ENCODE measurements around the gene IGF2BP3.

The IGF2BP3 gene

DNA sequence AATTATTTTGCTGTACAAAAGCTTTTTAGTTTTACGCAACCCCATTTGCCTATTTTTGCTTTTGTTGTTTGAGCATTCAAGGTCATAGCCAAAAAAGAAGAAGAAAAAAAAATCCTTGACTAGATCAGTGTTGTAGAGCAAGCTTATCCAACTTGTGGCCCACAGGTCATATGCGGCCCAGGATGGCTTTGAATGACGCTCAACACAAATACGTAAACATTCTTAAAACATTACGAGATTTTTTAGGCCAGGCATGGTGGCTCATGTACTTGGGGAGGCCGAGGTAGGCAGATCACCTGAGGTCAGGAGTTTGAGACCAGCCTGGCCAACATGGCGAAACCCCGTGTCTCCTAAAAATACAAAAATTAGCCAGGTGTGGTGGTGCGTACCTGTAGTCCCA lies 179.3 kb downstream of the IGF2BP3 start:
- in situ Hi-C loops (cut with HindIII; ENCODE audit: low pct_ligation_motif_present, low pct_unique_long_range_greater_than_20kb, low sequenced_read_pairs) = no loop called here
- no peak for DNase-seq

DNA sequence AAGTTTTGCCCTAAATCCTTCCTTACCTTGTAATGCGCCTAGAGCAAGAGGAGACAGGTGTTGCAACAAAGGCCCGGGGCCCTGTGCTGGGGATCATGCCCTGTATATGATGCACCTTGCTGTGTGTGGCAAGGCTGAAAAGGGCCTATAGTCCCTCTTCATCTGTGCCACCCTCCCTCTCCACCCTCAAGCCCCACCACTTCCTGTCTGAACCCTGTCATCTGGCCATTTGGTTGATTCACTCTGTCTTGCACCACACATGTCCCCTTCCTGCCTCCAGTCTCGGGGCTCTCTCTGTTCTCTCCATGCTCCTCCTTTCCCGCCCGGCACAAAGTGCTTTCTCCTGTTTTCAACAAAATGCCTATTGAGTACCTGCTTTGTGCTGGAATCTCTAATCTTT lies 182.7 kb downstream of the IGF2BP3 start:
- in situ Hi-C loops (cut with HindIII; ENCODE audit: low pct_ligation_motif_present, low pct_unique_long_range_greater_than_20kb, low sequenced_read_pairs) = no loop called here
- no peak for DNase-seq

DNA sequence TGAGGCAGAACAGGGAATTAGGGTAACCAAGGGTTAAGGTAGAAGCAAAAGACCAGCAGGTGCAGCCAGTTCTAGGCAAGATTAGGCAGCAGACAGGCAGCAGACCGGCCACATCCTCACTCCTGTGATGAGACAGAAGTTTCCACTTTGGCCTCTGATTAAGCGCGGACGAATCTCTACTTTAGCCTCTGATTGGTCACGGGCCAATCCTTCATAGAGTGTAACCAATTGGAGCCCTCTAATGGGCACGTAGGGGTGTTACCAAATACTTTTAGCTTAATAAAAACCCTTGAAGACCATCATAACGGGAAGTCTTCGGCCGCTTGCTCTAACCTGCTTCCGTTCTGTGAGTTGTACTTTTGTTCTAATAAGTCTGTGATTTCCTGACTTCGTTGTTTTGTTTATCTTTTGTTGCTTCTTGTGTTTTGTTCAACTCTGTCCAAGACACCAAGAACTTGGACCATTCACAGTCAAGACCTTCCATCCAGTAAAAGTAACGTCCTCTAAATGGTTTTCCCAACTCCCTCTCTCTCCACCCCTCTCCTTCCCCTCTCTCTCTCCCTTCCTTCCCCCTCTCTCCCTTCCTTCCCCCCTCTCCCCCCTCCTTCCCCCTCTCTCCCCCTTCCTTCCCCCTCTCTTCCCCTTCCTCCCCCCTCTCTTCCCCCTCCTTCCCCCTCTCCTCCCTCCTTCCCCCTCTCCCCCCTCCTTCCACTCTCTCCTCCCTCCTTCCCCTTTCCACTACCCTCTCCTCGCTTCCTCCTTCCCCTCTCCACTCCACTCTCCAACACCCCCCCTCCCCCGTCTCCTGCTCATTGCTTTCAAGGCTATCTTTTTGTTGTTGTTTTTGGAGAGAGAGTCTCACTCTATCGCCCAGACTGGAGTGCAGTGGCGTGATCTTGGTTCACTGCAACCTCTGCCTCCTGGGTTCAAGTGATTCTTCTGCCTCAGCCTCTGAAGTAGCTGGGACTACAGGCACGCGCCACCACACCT lies 184.3 kb downstream of the IGF2BP3 start:
- in situ Hi-C loops (cut with HindIII; ENCODE audit: low pct_ligation_motif_present, low pct_unique_long_range_greater_than_20kb, low sequenced_read_pairs) = no loop called here
- DNase-seq = no peak

DNA sequence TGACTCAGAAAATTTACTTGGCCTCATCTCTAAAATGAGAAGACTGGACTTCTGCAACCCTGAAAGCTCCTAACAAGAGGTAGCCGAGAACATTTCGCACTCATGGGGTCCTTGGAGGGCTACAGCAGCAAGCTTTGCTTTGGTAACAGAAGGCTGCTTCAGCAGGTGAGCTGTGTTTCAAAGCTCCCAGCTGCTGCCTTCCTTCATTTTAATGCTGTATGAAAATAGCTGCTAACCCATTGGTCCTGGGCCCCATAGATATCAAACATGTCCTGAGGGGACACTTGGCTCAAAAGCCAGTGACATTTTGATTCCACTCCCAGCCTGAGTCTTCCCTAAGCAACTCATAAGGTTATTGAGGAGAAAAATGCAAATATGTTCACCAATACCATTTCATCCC lies 185.4 kb downstream of the IGF2BP3 start:
- in situ Hi-C loops (cut with HindIII; ENCODE audit: low pct_ligation_motif_present, low pct_unique_long_range_greater_than_20kb, low sequenced_read_pairs) = no loop called here
- DNase-seq = no peak

DNA sequence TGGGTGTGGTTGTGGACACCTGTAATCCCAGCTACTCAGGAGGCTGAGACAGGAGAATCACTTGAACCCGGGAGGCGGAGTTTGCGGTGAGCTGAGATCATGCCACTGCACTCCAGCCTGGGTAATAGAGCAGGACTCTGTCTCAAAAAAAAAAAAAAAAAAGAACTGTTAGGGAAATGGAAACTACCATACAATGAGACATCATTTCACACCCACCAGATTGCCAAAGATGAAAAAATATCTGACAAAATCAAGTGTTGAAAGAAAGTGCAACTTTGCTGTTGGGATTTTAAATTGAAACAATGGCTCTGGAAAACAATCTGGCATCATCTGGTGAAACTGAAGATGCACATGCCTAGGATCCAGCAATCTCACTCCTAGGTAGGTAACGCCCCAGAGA lies 187.2 kb downstream of the IGF2BP3 start:
- DNase-seq = no peak
- in situ Hi-C loops (cut with HindIII; ENCODE audit: low pct_ligation_motif_present, low pct_unique_long_range_greater_than_20kb, low sequenced_read_pairs) = no loop called here

DNA sequence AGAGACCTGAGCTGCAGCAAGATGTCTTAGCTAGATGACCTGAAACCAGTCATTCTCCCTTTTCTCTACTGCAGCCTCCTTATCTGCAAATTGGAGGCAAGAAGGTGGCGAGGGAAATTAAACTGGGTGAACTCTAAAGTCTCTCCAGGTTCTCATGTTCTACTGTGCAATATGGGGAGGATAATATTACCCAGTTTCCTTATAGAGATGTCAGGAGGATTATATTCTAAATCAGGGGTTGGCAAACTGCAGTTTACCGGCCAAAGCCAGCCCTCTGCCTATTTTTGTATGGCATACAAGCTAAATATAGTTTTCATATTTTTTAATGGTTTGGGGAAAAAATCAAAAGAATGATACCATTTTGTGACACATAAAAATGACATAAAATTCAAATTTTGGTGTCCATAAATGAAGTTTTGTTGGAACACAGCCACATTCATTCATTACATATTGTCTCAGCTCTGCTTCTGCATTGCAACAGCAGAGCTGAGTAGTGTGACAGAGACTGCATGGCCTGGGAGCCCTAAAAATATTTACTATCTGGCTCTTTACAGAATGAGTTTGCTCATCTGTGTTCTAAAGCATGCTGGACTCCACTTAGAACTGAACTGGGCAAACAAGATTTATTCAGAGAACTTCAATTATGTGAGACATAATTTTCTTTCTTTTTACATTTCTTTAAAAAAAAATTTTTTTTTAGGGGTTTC lies 190.3 kb downstream of the IGF2BP3 start:
- in situ Hi-C loops (cut with HindIII; ENCODE audit: low pct_ligation_motif_present, low pct_unique_long_range_greater_than_20kb, low sequenced_read_pairs) = no loop called here

DNA sequence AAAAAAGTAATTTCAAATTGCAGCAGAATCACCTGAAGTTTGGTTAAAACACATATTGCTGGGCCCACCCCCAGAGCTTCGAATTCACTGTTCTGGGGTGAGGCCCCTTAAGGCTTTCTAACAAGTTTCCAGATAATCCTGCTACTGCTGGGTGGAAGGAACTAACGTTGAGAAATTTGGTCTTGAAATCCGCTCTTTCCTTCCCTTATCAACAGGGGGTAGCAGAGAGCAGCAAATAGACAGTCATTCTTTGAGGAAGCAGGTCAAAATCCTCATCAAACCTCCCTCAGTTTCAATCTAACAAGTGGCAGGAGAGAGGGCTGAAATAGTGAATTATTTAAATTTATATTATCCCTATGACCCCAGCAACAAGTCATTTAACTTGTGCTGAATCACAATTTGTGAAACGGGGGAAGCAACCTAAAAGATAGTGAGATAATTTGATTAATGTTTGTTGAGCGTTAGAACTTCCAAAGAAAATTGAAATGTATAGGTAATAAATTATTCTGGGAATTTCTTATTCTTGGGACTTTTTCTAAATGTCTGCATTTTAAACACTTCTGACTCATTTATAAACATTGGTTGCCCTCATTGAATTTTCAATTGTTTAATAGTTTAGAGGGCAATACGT lies 192.8 kb downstream of the IGF2BP3 start:
- in situ Hi-C loops (cut with HindIII; ENCODE audit: low pct_ligation_motif_present, low pct_unique_long_range_greater_than_20kb, low sequenced_read_pairs) = no loop called here
- DNase-seq = peak; percentile 84

More for the DNA sequence above, 190.3 kb downstream of the IGF2BP3 start:
- DNase-seq = no peak

DNA sequence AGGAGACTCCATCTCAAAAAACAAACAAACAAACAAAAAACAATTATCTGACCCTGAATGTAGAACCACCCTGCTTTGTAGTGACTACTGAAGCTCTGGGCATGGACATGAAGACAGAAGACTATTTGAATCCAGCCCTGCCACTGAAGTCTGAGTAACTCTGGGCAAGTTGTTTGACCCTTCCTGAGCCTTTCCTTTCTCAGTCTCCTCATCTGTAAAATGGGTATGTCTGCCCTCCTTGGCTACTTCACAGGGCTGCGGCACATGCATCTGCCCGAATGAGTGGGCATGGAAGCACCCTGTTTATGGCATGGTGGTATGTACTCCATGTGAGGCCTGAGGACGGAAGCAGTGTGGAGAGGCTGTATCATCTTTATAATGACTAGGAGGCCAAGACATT lies 193.3 kb downstream of the IGF2BP3 start:
- in situ Hi-C loops (cut with HindIII; ENCODE audit: low pct_ligation_motif_present, low pct_unique_long_range_greater_than_20kb, low sequenced_read_pairs) = no loop called here
- DNase-seq = no peak

DNA sequence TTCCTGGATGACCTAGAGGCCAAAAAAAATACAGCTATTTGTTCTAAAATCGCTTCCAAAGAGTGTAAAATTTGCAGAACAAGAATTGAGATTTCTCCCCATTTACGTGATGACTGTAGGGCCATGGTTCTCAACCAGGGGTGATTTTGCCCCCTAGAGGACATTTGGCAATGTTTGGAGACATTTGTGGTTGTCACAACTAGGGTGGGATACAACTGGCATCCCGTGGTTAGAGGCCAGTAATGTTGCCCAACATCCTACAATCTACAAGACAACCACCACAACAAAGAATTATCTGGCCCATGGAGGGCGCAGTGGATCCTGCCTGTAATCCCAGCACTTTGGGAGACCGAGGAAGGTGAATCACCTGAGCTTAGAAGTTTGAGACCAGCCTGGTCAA lies 193.9 kb downstream of the IGF2BP3 start:
- DNase-seq = no peak
- in situ Hi-C loops (cut with HindIII; ENCODE audit: low pct_ligation_motif_present, low pct_unique_long_range_greater_than_20kb, low sequenced_read_pairs) = no loop called here

DNA sequence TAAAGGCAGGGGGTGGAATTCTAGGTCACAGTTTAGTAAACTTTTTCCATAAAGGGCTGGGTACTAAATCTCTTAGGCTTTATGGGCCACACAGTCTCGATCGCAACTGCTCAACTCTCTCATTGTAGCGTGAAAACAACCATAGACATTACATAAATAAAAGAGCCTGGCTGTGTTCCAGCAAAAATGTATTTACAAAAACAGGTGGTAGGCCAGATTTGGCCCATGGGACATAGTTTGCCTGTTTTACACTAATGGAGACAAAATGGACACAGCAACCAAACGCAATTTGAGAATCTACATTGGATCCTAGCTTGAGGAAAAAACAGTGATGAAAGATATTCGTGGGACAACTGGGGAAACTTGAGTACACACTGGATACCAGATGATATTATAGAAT lies 194.4 kb downstream of the IGF2BP3 start:
- in situ Hi-C loops (cut with HindIII; ENCODE audit: low pct_ligation_motif_present, low pct_unique_long_range_greater_than_20kb, low sequenced_read_pairs) = no loop called here
- DNase-seq = no peak

DNA sequence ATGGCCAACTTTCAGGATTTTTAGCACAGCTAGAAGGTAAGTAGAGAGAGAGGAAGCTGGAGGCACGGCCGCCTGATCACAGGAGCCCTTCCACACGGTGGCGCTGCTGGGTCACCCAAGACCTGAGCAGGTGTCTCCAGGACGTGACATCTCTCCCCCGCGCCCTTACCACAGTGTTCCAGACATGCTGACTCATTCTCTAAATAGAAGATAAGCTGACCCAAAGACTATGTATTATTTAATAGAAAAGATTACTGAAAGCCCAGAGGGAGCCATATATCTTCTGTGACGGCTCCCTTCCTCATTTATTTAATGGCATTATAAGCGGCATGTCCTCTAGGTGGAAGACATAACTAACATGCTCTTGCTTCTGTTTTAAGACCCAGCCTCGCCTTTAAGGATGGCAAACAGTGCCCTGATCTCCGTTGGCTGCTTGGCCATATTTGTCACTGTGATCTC lies 197.1 kb downstream of the IGF2BP3 start:
- in situ Hi-C loops (cut with HindIII; ENCODE audit: low pct_ligation_motif_present, low pct_unique_long_range_greater_than_20kb, low sequenced_read_pairs) = loop anchor here (25.0 kb wide), 1 partner anchor 439 kb away; the partner anchor contains the start of gene STK31
- peak; percentile 96 for DNase-seq

DNA sequence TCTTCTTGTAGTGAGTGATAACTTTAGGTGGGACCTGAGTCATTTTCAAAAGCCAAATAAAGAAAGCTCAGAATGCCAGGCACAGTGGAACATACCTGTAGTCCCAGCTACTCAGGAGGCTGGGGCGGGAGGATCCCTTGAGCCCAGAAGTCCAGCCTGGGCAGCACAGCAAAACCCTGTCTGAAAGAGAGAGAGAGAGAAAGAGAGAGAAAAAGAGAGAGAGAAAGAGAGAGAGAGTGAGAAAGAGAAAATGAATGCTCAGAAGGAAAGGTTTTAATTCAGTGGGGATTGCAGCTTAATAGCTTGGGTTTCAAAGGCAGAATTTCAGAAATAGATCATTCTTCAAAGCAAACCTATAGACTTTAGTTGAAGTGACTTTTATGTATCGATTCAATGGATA lies 198.0 kb downstream of the IGF2BP3 start:
- in situ Hi-C loops (cut with HindIII; ENCODE audit: low pct_ligation_motif_present, low pct_unique_long_range_greater_than_20kb, low sequenced_read_pairs) = loop anchor here (25.0 kb wide), 1 partner anchor 440 kb away; the partner anchor contains the start of gene STK31
- no peak for DNase-seq

DNA sequence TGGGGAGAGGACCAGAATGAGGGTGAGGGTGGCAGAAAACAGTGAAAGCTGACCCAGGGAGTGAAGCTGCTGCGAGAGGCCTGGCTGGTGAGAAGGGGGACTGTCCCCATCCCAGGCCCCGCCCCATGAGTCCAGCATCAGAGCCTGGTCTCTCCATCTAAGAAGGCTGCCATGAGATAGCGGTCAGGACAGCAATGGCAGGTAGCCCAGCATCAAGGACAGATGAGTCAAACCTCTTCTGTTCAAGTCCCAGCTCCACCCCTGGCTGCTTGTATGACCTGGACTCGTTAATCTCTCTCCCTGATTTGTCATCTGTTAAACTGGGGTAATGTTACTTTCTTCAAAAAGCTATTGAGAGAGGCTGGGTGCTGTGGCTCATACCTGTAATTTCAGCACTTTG lies 201.5 kb downstream of the IGF2BP3 start:
- in situ Hi-C loops (cut with HindIII; ENCODE audit: low pct_ligation_motif_present, low pct_unique_long_range_greater_than_20kb, low sequenced_read_pairs) = loop anchor here (25.0 kb wide), 1 partner anchor 444 kb away; the partner anchor contains the start of gene STK31
- no peak for DNase-seq

DNA sequence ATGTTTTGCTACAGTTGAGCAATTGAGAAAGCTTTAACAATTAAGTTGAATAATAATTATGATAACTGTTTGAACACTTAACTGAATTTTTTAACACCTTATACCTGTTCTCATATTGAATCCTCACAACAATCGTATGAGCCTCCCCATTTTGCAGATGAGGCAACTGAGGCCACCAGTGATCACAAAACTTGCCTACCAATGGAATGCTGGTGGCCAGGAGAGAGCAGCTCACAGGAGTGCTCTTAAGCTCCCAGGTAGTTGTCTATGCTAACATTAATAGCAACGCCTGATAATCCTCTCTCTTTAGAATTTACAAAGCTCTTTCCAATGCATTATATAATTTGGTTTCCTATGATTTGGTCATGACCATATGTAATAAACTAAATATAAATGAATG lies 202.1 kb downstream of the IGF2BP3 start:
- in situ Hi-C loops (cut with HindIII; ENCODE audit: low pct_ligation_motif_present, low pct_unique_long_range_greater_than_20kb, low sequenced_read_pairs) = loop anchor here (25.0 kb wide), 1 partner anchor 444 kb away; the partner anchor contains the start of gene STK31
- DNase-seq = no peak

DNA sequence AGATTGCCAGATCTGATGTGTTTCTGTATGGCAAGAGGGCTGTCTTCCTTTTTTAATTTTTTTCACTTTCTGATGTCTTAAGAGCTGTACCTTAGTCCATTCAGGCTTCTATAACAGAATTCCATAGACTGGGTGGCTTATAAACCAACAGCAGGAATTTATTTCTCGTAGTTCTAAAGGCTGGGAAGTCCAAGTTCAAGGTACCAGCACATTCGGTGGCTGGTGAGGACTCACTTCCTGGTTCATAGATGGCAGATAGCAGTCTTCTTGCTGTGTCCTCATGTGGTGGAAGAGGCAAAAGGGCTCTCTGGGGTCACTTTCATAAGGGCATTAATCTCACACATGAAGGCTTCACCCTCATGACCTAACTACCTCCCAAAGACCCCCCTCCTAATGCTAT lies 202.9 kb downstream of the IGF2BP3 start:
- DNase-seq = no peak
- in situ Hi-C loops (cut with HindIII; ENCODE audit: low pct_ligation_motif_present, low pct_unique_long_range_greater_than_20kb, low sequenced_read_pairs) = loop anchor here (25.0 kb wide), 1 partner anchor 445 kb away; the partner anchor contains the start of gene STK31

DNA sequence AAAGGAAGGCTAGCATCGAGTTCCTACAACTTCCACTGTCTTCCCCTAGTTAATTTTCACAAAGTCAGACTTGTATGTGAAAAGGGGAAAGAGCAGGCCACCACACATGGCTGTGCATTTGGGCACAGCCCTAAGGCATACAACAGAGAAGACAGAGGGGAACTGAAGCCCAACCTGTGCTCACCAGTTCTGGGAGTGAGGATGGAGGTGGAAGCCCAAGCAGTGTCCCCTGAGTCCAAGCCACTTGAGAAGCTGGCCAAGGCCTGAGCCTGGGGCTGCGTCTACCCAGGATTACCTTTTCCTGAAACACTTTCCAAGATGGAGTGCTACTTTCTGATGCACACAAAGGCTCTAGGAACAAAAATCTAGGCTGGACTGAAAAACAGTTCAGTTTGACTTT lies 203.4 kb downstream of the IGF2BP3 start:
- DNase-seq = no peak
- in situ Hi-C loops (cut with HindIII; ENCODE audit: low pct_ligation_motif_present, low pct_unique_long_range_greater_than_20kb, low sequenced_read_pairs) = loop anchor here (25.0 kb wide), 1 partner anchor 445 kb away; the partner anchor contains the start of gene STK31

DNA sequence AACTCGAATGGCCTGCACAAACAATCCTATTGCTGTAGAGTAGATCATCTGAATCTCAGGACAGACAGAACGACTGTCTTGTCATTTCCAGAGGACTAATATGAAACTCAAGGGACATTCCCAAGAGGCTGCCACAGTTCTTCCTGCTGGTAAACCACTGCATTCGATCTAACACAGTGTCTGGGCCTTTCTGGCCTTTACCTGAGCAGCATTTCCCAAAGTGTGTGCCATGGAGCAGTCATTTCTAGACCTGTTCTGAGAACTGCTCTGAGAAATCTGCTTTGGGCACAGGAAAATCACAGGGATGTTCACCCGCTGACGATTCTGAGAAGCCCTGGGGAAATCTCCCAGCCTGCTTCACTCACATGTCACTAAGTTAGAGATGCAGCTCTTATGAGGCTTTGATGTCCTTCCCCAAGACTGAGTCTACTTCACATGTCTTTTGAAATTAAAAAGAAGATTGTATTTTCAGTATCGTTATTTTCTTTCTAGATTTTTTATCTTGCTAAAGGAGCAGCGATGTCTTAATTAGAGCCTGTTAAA lies 205.3 kb downstream of the IGF2BP3 start:
- no peak for DNase-seq
- in situ Hi-C loops (cut with HindIII; ENCODE audit: low pct_ligation_motif_present, low pct_unique_long_range_greater_than_20kb, low sequenced_read_pairs) = loop anchor here (25.0 kb wide), 1 partner anchor 447 kb away; the partner anchor contains the start of gene STK31

DNA sequence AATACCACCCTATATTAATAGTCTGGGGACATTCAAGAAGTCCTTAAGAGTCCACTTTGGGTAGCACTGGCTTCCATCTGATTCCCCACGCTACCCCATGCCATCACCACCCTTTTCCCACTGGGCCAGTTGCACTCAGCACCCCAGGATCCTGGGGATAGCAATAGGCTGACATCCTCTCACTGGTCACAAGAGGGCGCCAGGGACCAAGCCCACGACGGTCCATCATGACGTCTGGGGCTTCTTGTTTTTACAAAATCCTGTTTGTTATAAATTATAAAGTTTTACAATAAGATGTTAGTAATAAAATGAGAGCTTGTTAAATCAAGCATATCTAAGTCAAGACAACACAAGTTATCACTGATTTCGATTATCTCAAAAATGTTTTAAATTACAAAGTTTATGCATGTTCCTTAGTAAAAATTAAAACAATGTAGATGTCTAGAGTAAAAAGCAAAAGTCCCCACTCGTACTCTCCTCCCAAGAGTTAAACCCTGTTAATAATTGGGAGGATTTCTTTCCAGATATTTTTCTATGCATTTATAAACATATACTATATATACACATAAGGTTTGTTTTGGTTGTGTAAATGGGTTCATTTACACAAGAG lies 208.3 kb downstream of the IGF2BP3 start:
- in situ Hi-C loops (cut with HindIII; ENCODE audit: low pct_ligation_motif_present, low pct_unique_long_range_greater_than_20kb, low sequenced_read_pairs) = loop anchor here (25.0 kb wide), 1 partner anchor 450 kb away; the partner anchor contains the start of gene STK31
- peak; percentile 81 for DNase-seq
